HG03025 (cell line): ENCODE measurements around the gene EZH2.
A peak's percentile ranks its signal among the peaks of the same experiment; 100 is the strongest.

Experiments used
- ATAC-seq: cut with Tn5 transposase; IDR thresholded peaks from one replicate; pipeline ENCODE4 v1.9.1; 2021; ENCODE audit warnings: mild to moderate bottlenecking, moderate library complexity; ENCODE audit not compliant: unreplicated experiment, low FRiP score

EZH2 gene

GRCh38 chr7:148884049-148884298 is at the start of gene EZH2:
TSS of gene EZH2 (minus strand) at chr7:148884291. CDS start at chr7:148847298, 36,993 bp downstream.
- peak; percentile 35 for ATAC-seq

GRCh38 chr7:148931470-148931869 is 47.4 kb upstream of the EZH2 start:
- no peak for ATAC-seq

- ATAC-seq: no peak
These were observed 46.2 kb upstream of the EZH2 start for GRCh38 chr7:148930335-148930734.

GRCh38 chr7:148929176-148929575 is 45.1 kb upstream of the EZH2 start:
- no peak for ATAC-seq

- ATAC-seq: no peak
These were observed 43.3 kb upstream of the EZH2 start for GRCh38 chr7:148927123-148928045.

GRCh38 chr7:148925836-148926235 is 41.7 kb upstream of the EZH2 start:
- no peak for ATAC-seq

- no peak for ATAC-seq
These were observed 39.9 kb upstream of the EZH2 start for GRCh38 chr7:148924011-148924410.

GRCh38 chr7:148921806-148922205 is 37.7 kb upstream of the EZH2 start:
- ATAC-seq: no peak

- no peak for ATAC-seq
These were observed 37.1 kb upstream of the EZH2 start for GRCh38 chr7:148921189-148921588.

GRCh38 chr7:148919859-148920258 is 35.8 kb upstream of the EZH2 start:
- peak; percentile 68 for ATAC-seq

- no peak for ATAC-seq
These were observed 34.0 kb upstream of the EZH2 start for GRCh38 chr7:148918058-148918596.

- ATAC-seq: no peak
These were observed 32.1 kb upstream of the EZH2 start for GRCh38 chr7:148916186-148916585.

GRCh38 chr7:148915211-148915610 is 31.1 kb upstream of the EZH2 start:
- no peak for ATAC-seq

GRCh38 chr7:148914208-148914777 is 30.2 kb upstream of the EZH2 start:
- ATAC-seq: no peak

- ATAC-seq: peak; percentile 46
These were observed 28.9 kb upstream of the EZH2 start for GRCh38 chr7:148912758-148913541.

- ATAC-seq: no peak
These were observed 28.1 kb upstream of the EZH2 start for GRCh38 chr7:148912151-148912550.

GRCh38 chr7:148911626-148912025 is 27.5 kb upstream of the EZH2 start:
- no peak for ATAC-seq

- no peak for ATAC-seq
These were observed 25.5 kb upstream of the EZH2 start for GRCh38 chr7:148909568-148909967.

GRCh38 chr7:148906707-148907498 is 22.8 kb upstream of the EZH2 start:
- ATAC-seq: no peak

GRCh38 chr7:148905093-148905666 is 21.1 kb upstream of the EZH2 start:
- ATAC-seq: no peak
